Measurements from ENCODE around the gene NBDY.

- TF ChIP-seq CTCF (conservative IDR thresholded peaks at IDR 0.05; ENCODE audit: low read depth, low read length) (no peak), EZH2 (IDR thresholded peaks at IDR 0.05; ENCODE audit: borderline replicate concordance, low read depth, low read length, poor library complexity, severe bottlenecking) (no peak)
These were observed 9.6 kb downstream of the NBDY start for GRCh38 chrX:56738670-56739069.

Measured in A673 (cell line).